IPS-NIHi11 (cell line): ENCODE data around the gene ENDOV.
A peak's percentile ranks its signal among the peaks of the same experiment; 100 is the strongest.

ENCODE experiments used
- DNase-seq: peaks from one replicate; pipeline ENCODE4 v3.0.0; 2012; ENCODE audit warnings: mixed read lengths, low spot score

ENDOV gene

DNA sequence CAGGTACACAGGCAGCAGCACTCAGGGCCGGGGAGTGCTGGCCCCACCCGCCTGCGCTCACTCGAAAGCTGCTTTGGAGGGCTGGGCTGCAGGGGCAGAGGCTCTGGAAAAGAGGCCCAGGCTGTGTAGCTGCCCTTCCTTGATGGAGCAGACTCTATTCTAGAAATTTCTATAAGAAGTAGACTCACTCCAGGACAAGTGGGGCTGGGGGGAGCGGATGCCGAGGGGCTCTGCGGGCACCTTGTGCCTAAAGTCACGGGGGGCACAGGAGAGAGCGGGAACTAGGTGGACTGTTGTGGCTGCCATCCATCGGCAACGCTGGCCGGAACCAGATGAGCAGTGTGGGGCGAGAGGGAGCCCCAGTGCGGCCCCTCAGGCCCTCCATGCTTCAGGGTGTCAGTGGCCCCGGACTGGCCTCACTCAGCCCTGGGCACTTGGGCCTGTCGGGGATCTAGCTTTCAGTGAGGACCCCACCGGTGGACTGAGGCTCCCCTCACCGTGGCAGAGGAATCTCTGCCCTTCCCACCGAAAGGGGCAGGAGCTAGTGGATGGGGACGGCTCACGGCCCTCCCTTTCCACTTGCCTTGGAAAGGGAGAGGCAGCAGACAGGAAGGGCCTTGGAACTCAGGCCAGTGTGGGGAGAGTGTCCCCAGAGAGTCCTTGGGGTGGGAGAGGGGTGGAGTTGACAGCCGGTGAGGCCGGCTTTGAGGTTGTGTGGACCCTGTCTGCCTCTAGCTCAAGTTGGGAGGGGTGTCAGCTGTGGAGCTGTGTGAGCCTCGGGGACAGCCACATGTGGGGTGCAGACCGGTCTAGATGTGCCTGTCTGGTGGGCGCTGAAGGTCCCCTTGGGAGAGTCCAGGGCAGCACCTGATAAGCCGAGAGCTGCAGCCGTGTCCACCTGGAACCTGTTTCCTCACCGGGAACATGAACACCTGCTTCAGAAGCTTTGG lies 16.6 kb downstream of the ENDOV start:
- no peak for DNase-seq

- no peak for DNase-seq
These were observed 17.5 kb downstream of the ENDOV start for GRCh38 chr17:80432350-80432955.

DNA sequence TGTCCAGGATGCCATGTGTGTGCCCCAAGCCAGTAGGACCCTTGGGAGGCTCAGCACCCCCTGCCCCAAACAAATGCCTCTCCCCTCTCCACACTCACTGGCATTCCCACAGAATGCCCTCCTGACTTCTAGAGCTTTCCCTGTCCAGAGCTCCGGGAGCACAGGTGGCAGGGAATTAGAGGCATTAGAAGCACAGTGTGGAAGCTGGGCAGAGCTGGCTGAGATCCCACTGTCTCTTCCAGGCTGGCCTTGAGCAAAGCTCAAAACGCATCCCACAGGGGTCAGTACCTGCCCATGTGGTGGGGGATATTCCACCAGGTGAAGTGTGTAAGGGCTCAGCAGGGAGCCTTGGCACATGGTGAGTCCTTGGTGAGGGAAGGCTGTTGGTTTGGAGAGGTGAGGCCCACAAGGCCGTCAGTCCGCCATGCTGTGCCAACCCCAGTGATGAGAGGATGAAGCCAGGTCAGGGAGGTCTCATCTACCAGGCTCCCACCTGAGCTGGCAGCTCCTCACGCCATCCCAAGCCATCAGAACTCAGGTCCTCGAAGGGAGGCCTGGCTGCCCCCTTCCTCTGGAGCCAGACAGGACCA lies 18.1 kb downstream of the ENDOV start:
- no peak for DNase-seq

DNA sequence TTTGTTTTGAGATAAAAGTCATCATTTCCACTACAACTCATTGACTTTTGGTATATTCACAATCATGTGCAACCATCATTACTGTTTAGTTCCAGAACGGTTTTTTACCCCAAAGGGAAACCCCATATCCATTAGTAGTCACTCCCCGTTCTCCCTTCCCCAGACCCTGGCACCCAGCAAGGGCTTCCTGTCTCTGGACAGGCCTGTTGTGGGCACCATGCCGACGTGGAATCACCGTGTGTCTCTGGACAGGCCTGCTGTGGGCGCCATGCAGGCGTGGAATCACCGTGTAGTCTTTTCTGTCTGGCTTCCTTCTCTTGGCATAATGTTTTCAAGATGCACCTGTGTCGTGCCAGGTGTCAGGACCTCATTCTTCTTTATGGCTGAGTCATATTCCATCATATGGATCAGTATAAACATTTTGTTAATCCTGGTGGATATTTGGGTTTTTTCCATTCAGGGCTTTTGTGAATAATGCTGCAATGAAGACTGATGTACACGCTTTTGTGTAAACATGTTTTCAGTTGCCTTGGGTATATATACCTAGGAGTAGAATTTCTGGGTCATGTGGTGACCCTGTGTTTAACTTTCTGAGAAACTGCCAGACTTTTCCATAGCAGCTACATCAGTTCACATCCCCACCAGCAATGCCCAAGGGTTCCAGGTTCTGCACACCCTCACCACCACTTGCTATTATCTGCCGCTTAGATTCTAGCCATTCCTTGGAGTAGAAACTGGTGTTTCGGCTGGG lies 19.1 kb downstream of the ENDOV start:
- DNase-seq: no peak

DNA sequence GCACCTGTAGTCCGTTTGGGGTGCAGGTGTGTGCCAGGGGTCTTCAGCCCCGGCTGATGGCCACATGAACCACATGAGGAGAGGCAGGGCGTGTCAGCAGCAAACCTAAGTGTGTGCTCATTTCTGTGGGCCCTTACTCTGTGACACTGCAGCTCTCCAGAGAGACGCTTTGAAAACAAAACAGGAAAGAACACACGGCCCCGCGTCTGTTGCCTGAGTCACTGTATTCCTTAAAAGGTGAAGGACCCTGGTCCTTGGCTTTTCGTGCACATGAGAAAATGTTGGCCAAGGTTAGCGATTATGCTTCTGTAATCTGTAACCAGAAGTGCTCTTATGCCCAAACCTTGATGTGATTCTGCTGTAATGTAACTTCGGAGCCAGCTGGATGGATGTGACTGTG lies 22.6 kb downstream of the ENDOV start:
- DNase-seq: no peak

DNA sequence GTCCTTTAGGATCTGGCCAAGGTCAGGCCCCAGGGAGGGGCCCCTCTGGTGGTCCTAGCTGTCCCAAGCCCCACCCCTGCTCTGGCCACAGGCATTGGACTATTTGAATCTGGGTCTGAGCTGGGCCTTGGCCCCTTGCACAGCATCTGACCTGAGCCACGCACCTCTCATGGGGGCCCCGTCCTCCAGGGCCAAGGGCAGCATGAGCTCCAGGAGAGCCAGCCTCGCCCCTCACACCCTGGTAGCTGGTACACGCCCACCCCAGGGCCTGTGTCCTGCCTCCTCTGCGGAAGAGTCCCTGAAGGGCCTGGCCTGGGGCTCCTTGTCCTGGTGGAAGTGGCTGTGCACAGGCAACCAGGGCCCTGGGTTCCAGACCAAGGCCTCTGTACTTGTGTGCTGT lies 23.8 kb downstream of the ENDOV start:
- no peak for DNase-seq

- DNase-seq: no peak
These were observed 24.5 kb downstream of the ENDOV start for GRCh38 chr17:80439499-80439898.

- DNase-seq: peak; percentile 99
These were observed 26.2 kb downstream of the ENDOV start for GRCh38 chr17:80441133-80441578.

GRCh38 chr17:80441598-80442322 lies 26.8 kb downstream of the ENDOV start:
- no peak for DNase-seq

DNA sequence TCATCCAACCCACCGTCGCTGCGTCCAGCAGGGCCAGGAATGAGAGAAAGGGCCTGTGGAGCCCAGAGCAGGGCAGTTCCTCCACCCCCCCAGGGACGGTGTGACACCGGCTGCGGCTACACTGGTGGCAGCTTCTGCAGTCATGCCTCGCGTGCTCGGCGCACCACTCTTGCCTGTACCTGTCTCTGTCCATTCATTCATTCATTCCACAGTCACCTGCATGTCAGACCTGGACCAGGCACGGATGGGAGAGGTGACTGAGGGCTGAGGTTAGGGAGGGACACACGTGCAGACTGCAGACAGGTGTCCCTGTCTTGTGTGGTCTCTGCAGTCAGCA lies 27.3 kb downstream of the ENDOV start:
- DNase-seq: no peak

DNA sequence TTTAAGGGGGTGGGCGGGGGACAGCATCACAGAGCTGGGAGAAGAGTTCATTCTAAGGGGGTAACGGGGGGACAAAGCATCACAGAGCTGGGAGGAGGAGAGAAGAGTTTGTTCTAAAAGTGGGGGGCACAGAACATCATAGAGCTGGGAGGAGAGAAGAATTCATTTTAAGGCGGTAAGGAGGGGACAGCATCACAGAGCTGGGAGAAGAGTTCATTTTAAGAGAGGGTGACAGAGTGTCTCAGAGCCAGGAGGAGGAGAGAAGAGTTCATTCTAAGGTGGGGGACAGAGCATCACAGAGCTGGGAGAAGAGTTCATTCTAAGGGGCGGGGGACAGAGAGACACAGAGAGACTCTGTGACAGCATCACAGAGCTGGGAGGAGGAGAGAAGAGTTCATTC lies 27.8 kb downstream of the ENDOV start:
- DNase-seq: no peak

GRCh38 chr17:80443498-80443897 lies 28.5 kb downstream of the ENDOV start:
- no peak for DNase-seq

- DNase-seq: no peak
These were observed 29.1 kb downstream of the ENDOV start for GRCh38 chr17:80443916-80444643.

- DNase-seq: no peak
These were observed 29.6 kb downstream of the ENDOV start for GRCh38 chr17:80444644-80444979.

- no peak for DNase-seq
These were observed 30.2 kb downstream of the ENDOV start for GRCh38 chr17:80445007-80445725.

DNA sequence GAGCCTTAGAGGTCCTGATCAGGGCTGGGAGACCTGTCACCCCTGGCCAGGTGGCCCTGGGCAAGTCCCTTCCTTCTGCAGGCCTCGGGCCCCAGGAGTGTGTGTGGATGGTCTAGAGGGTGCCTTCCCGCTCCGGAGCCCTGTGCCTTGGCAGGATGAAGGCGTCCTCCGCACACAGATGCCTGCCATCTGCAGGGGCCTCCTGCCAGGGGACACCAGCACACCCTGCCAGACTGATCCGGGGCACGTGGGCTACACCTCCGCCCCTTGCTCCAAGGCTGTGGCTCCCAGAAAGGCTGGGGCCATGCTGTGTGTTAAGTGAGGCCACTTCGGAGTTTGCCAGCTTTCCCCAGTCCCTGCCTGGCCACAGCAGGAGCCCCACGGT lies 30.8 kb downstream of the ENDOV start:
- no peak for DNase-seq

GRCh38 chr17:80446645-80447405 lies 31.9 kb downstream of the ENDOV start:
- DNase-seq: no peak

GRCh38 chr17:80447790-80448189 lies 32.8 kb downstream of the ENDOV start:
- no peak for DNase-seq

- DNase-seq: no peak
These were observed 34.4 kb downstream of the ENDOV start for GRCh38 chr17:80449194-80449929.
